Measurements from ENCODE around the gene BCKDHA. TPM values are rescaled to one million over a fixed set of nuclear protein-coding genes. Genes with fewer than 3 reads are reported as not detected.
"Not testable (repeated sequence)": the region's sequence is repeated elsewhere in the genome, so short reads cannot be mapped to it uniquely, and the experiment has no call there.

BCKDHA gene
- total and polyA plus RNA-seq, 2 experiments from 2014 or later: 26.8 to 29.4 TPM

- no peaks in the 10 kb centered on the region for H3F3A ChIP-seq (ENCODE audit: insufficient read depth)
- no peaks in the 10 kb centered on the region for H3K27me3 ChIP-seq (replicated peaks; ENCODE audit: insufficient read depth)
- H3K9me3 ChIP-seq (ENCODE audit: low read depth): no peaks in the 10 kb centered on the region
- peaks cover 8% of the 10 kb centered on the region for H3K4me1 ChIP-seq (ENCODE audit: insufficient read depth)
- no peak overlapping the region for H3K4me2 ChIP-seq (ENCODE audit: unreplicated experiment)
- H3K9me2 ChIP-seq (ENCODE audit: insufficient read depth): no peaks in the 10 kb centered on the region
- DNase-seq: no peak
- no peak overlapping the region for H3K27ac ChIP-seq
- no peaks in the 10 kb centered on the region for H3K36me3 ChIP-seq (ENCODE audit: low read depth)
- H3K9ac ChIP-seq: no peak overlapping the region
- in situ Hi-C loops (cut with MboI): no loop called here
- H4K20me1 ChIP-seq (ENCODE audit: insufficient read depth): no peaks in the 10 kb centered on the region
- TF ChIP-seq EZH2phosphoT487 (IDR thresholded peaks at IDR 0.05; ENCODE audit: insufficient read depth, low read depth): no peak
- TF ChIP-seq EZH2 (IDR thresholded peaks at IDR 0.05; ENCODE audit: insufficient read depth, poor library complexity, severe bottlenecking): no peak
- no peak overlapping the region for H3K4me3 ChIP-seq
- H3K79me2 ChIP-seq (ENCODE audit: insufficient read depth): peaks cover 16% of the 10 kb centered on the region
- H2AFZ ChIP-seq: no peak overlapping the region
- WGBS, 2 experiments (ENCODE audit: low coverage in 1 of 2, low lambda C conversion rate in 2 of 2, missing lambda C conversion rate in 2 of 2): 77% methylated on average over 11 to 12 of the region's 12 CpGs
Measured at GRCh38 chr19:41403181-41403970, 5.8 kb downstream of the BCKDHA start.

- in situ Hi-C loops (cut with MboI): no loop called here
- Histone ChIP-seq H3K79me2 (ENCODE audit: insufficient read depth) (0 out of 2 replicates have a peak, but pooled peaks cover 4% of the 10 kb centered on the region), H4K20me1 (ENCODE audit: insufficient read depth) (no peaks in the 10 kb centered on the region), H3F3A (ENCODE audit: insufficient read depth) (no peaks in the 10 kb centered on the region), H3K4me3 (no peak overlapping the region), H3K9me2 (ENCODE audit: insufficient read depth) (no peaks in the 10 kb centered on the region), H3K9me3 (ENCODE audit: low read depth) (no peaks in the 10 kb centered on the region), H2AFZ (no peak overlapping the region), H3K4me1 (ENCODE audit: insufficient read depth) (0 out of 2 replicates have a peak, but pooled peaks cover 6% of the 10 kb centered on the region), H3K27ac (no peak overlapping the region), H3K36me3 (ENCODE audit: low read depth) (no peaks in the 10 kb centered on the region), H3K27me3 (replicated peaks; ENCODE audit: insufficient read depth) (no peaks in the 10 kb centered on the region), H3K4me2 (ENCODE audit: unreplicated experiment) (no peak overlapping the region), H3K9ac (no peak overlapping the region)
- no peak for TF ChIP-seq EZH2phosphoT487 (IDR thresholded peaks at IDR 0.05; ENCODE audit: insufficient read depth, low read depth)
- no peak for TF ChIP-seq EZH2 (IDR thresholded peaks at IDR 0.05; ENCODE audit: insufficient read depth, poor library complexity, severe bottlenecking)
- WGBS, 2 experiments (ENCODE audit: low coverage in 1 of 2, low lambda C conversion rate in 2 of 2, missing lambda C conversion rate in 2 of 2): 85 to 87% methylated on average over 6 of the region's 6 CpGs
- no peak for DNase-seq
Measured at GRCh38 chr19:41405776-41406175, 8.2 kb downstream of the BCKDHA start.

- Histone ChIP-seq H3K36me3 (ENCODE audit: low read depth) (no peaks in the 10 kb centered on the region), H3F3A (ENCODE audit: insufficient read depth) (no peaks in the 10 kb centered on the region), H4K20me1 (ENCODE audit: insufficient read depth) (no peaks in the 10 kb centered on the region), H3K9ac (no peak overlapping the region), H3K27me3 (replicated peaks; ENCODE audit: insufficient read depth) (no peaks in the 10 kb centered on the region), H3K27ac (no peak overlapping the region), H3K4me3 (no peak overlapping the region), H3K9me2 (ENCODE audit: insufficient read depth) (no peaks in the 10 kb centered on the region), H3K4me1 (ENCODE audit: insufficient read depth) (0 out of 2 replicates have a peak, but pooled peaks cover 6% of the 10 kb centered on the region), H2AFZ (no peak overlapping the region), H3K79me2 (ENCODE audit: insufficient read depth) (0 out of 2 replicates have a peak, but pooled peaks cover 4% of the 10 kb centered on the region), H3K4me2 (ENCODE audit: unreplicated experiment) (no peak overlapping the region), H3K9me3 (ENCODE audit: low read depth) (no peaks in the 10 kb centered on the region)
- no peak for DNase-seq
- in situ Hi-C loops (cut with MboI): no loop called here
- WGBS, 2 experiments (ENCODE audit: low coverage in 1 of 2, low lambda C conversion rate in 2 of 2, missing lambda C conversion rate in 2 of 2): 77 to 78% methylated on average over 4 of the region's 4 CpGs
- TF ChIP-seq EZH2phosphoT487 (IDR thresholded peaks at IDR 0.05; ENCODE audit: insufficient read depth, low read depth) (no peak), EZH2 (IDR thresholded peaks at IDR 0.05; ENCODE audit: insufficient read depth, poor library complexity, severe bottlenecking) (no peak)
Measured at GRCh38 chr19:41407271-41407670, 9.7 kb downstream of the BCKDHA start.

GRCh38 chr19:41408256-41408655 is 10.6 kb downstream of the BCKDHA start:
- DNase-seq: no peak
- Histone ChIP-seq H3K9me3 (ENCODE audit: low read depth) (no peaks in the 10 kb centered on the region), H3K79me2 (ENCODE audit: insufficient read depth) (0 out of 2 replicates have a peak, but pooled peaks cover 4% of the 10 kb centered on the region), H4K20me1 (ENCODE audit: insufficient read depth) (no peaks in the 10 kb centered on the region), H3K4me2 (ENCODE audit: unreplicated experiment) (no peak overlapping the region), H2AFZ (no peak overlapping the region), H3K4me3 (no peak overlapping the region), H3K36me3 (ENCODE audit: low read depth) (no peaks in the 10 kb centered on the region), H3F3A (ENCODE audit: insufficient read depth) (no peaks in the 10 kb centered on the region), H3K9me2 (ENCODE audit: insufficient read depth) (no peaks in the 10 kb centered on the region), H3K4me1 (ENCODE audit: insufficient read depth) (0 out of 2 replicates have a peak, but pooled peaks cover 6% of the 10 kb centered on the region), H3K27me3 (replicated peaks; ENCODE audit: insufficient read depth) (no peaks in the 10 kb centered on the region), H3K27ac (no peak overlapping the region), H3K9ac (no peak overlapping the region)
- WGBS, 2 experiments (ENCODE audit: low coverage in 1 of 2, low lambda C conversion rate in 2 of 2, missing lambda C conversion rate in 2 of 2): 42% methylated on average over 4 of the region's 4 CpGs
- in situ Hi-C loops (cut with MboI): no loop called here
- no peak for TF ChIP-seq EZH2phosphoT487 (IDR thresholded peaks at IDR 0.05; ENCODE audit: insufficient read depth, low read depth)
- TF ChIP-seq EZH2 (IDR thresholded peaks at IDR 0.05; ENCODE audit: insufficient read depth, poor library complexity, severe bottlenecking): no peak

- H3K27me3 ChIP-seq (replicated peaks; ENCODE audit: insufficient read depth); H3K9me2 ChIP-seq (ENCODE audit: insufficient read depth); H3K4me1 ChIP-seq (ENCODE audit: insufficient read depth); H3F3A ChIP-seq (ENCODE audit: insufficient read depth); H3K79me2 ChIP-seq (ENCODE audit: insufficient read depth); in situ Hi-C loops (cut with MboI); H2AFZ ChIP-seq; H3K4me3 ChIP-seq; H3K4me2 ChIP-seq (ENCODE audit: unreplicated experiment); H3K9me3 ChIP-seq (ENCODE audit: low read depth); DNase-seq; H3K27ac ChIP-seq; H3K9ac ChIP-seq; H3K36me3 ChIP-seq (ENCODE audit: low read depth); H4K20me1 ChIP-seq (ENCODE audit: insufficient read depth): not testable (repeated sequence)
- WGBS, 2 experiments (ENCODE audit: low coverage in 1 of 2, low lambda C conversion rate in 2 of 2, missing lambda C conversion rate in 2 of 2): 97 to 100% methylated on average over 5 of the region's 5 CpGs
Measured at GRCh38 chr19:41408846-41409245, 11.2 kb downstream of the BCKDHA start.
